ENCODE results near the gene PYY.

DNA sequence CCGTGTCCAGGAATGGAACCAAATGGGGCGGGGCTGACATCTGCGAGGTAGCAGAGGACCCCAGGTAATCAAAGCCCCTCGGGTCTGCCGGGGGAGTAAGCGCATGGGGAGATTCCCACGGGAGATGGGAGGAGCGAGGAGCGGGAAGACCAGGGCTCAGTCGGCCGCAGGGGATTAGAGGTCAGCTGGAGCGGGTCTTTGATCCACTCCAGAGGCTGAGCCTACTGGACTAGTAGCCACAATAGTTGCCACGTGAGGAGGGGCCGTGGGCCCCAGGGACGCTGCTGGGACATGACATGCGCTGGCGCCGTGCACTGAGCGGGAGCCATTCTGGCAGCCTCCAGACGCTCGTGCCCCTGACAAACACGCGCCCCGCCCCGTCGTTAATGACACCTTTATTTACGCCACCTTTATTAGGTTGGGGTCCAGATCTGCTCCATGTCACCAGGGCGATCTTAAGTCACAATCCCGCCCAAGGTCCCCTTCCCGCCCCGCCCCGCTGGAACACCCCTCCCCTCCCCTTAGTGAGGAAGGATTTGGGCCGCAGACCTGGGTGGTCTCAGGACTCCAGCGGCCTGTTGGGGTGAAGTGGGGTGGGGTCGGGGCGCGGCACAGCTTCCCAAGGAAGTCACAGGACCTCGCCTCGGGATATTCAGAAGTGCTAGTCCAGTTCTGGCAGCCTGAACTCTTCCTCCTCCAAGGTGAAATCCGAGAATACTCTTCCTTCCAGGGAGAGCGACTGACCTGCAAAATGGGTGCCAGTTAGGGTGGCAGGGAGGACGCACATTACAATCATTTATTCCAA, 26.5 kb downstream of the PYY start:
- no peak for TF ChIP-seq EZH2phosphoT487 (IDR thresholded peaks at IDR 0.05)
- TF ChIP-seq, protein P1, sequence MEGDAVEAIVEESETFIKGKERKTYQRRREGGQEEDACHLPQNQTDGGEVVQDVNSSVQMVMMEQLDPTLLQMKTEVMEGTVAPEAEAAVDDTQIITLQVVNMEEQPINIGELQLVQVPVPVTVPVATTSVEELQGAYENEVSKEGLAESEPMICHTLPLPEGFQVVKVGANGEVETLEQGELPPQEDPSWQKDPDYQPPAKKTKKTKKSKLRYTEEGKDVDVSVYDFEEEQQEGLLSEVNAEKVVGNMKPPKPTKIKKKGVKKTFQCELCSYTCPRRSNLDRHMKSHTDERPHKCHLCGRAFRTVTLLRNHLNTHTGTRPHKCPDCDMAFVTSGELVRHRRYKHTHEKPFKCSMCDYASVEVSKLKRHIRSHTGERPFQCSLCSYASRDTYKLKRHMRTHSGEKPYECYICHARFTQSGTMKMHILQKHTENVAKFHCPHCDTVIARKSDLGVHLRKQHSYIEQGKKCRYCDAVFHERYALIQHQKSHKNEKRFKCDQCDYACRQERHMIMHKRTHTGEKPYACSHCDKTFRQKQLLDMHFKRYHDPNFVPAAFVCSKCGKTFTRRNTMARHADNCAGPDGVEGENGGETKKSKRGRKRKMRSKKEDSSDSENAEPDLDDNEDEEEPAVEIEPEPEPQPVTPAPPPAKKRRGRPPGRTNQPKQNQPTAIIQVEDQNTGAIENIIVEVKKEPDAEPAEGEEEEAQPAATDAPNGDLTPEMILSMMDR (IDR thresholded peaks at IDR 0.05): no peak

Data from neural progenitor cell (in vitro differentiated cells).